ENCODE measurements around the gene CLDN6. TPM values are rescaled to one million over a fixed set of nuclear protein-coding genes. Genes with fewer than 3 reads are reported as not detected.

Gene CLDN6
- total and polyA plus RNA-seq, 2 of the 13 experiments (the other 11 are each of a cell fraction or from before 2014, with no cell fraction given) = 5.9 to 7.6 TPM

DNA sequence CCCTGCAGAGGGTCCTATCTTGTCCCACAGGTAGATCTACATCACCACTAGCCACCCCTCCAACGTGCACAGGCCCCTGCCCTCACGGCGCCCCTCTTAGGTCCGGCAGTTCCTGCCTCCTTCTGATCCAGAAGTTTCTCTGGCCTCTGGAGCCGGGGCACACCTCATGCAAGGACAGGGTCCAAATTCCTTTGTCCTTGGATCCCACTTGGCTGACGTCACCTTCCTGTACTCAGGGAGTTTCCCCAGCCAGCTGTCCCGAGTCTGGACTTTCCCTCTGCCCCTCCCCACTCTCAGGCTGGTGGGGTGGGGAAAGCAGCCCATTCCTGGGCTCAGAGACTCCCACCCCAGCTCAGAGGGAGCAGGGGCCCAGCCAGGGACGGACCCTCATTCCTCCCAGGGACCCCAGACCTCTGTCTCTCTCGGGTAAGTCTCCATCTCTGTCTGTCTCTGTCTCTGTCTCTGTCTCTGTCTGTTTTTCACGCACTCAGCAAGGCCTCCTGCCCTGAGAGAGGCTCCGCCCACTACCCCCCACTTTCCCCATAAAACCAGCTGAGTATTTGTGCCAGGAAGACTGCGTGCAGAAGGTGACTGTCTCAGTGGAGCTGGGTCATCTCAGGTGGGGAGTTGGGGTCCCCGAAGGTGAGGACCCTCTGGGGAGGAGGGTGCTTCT, 47.2 kb upstream of the CLDN6 start, which contains the start of gene IL32 (continued):
- TF ChIP-seq, protein P1, sequence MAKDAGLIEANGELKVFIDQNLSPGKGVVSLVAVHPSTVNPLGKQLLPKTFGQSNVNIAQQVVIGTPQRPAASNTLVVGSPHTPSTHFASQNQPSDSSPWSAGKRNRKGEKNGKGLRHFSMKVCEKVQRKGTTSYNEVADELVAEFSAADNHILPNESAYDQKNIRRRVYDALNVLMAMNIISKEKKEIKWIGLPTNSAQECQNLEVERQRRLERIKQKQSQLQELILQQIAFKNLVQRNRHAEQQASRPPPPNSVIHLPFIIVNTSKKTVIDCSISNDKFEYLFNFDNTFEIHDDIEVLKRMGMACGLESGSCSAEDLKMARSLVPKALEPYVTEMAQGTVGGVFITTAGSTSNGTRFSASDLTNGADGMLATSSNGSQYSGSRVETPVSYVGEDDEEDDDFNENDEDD (CRISPR knock-in tag; IDR thresholded peaks at IDR 0.05; ENCODE audit: borderline replicate concordance) = peak; percentile 70; the same call in 1 of the 2 replicates
- TF ChIP-seq TGIF2 (CRISPR knock-in tag; IDR thresholded peaks at IDR 0.05) (no peak), ZNF598 (CRISPR knock-in tag; IDR thresholded peaks at IDR 0.05; ENCODE audit: borderline replicate concordance) (peak; percentile 77; the same call in 1 of the 2 replicates), IKZF4 (CRISPR knock-in tag; IDR thresholded peaks at IDR 0.05; ENCODE audit: borderline replicate concordance, low read depth, not compliant biosample characterization) (no peak), ZSCAN31 (CRISPR knock-in tag; IDR thresholded peaks at IDR 0.05; ENCODE audit: low read depth) (no peak; the same call in 1 of the 2 replicates), ZNF263 (CRISPR knock-in tag; IDR thresholded peaks at IDR 0.05) (peak; percentile 93; the same call in 1 of the 2 replicates), ZNF567 (CRISPR knock-in tag; IDR thresholded peaks at IDR 0.05; ENCODE audit: borderline replicate concordance) (no peak; the same call in 1 of the 2 replicates), ZNF124 (CRISPR knock-in tag; IDR thresholded peaks at IDR 0.05) (peak; percentile 21; the same call in 1 of the 2 replicates), TP53 (CRISPR knock-in tag; conservative IDR thresholded peaks at IDR 0.05) (no peak), ZBTB4 (CRISPR knock-in tag; IDR thresholded peaks at IDR 0.05; ENCODE audit: borderline replicate concordance) (no peak), ZMYM3 (CRISPR knock-in tag; IDR thresholded peaks at IDR 0.05) (peak; percentile 52; the same call in 1 of the 2 replicates), ZNF446 (CRISPR knock-in tag; IDR thresholded peaks at IDR 0.05) (no peak; the same call in 1 of the 2 replicates), ZNF33B (CRISPR knock-in tag; IDR thresholded peaks at IDR 0.05) (peak; percentile 24; the same call in 1 of the 2 replicates), PCBP1 (IDR thresholded peaks at IDR 0.05; ENCODE audit: borderline replicate concordance, low read depth, low read length) (no peak), TMF1 (CRISPR knock-in tag; IDR thresholded peaks at IDR 0.05; ENCODE audit: low read depth) (0 out of 2 replicates have a peak, but pooled peaks have one; percentile 33), TBX3 (IDR thresholded peaks at IDR 0.05; ENCODE audit: borderline replicate concordance) (0 out of 2 replicates have a peak, but pooled peaks have one; percentile 8), SSRP1 (CRISPR knock-in tag; IDR thresholded peaks at IDR 0.05) (no peak), GATA4 (IDR thresholded peaks at IDR 0.05; ENCODE audit: borderline replicate concordance, low read depth) (no peak), THAP9 (CRISPR knock-in tag; IDR thresholded peaks at IDR 0.05; ENCODE audit: borderline replicate concordance) (peak; percentile 39; the same call in 1 of the 2 replicates), ASH2L (IDR thresholded peaks at IDR 0.05; ENCODE audit: insufficient read length, low read depth, low read length) (peak; percentile 62), ZFP1 (CRISPR knock-in tag; IDR thresholded peaks at IDR 0.05) (no peak), ZNF333 (CRISPR knock-in tag; IDR thresholded peaks at IDR 0.05; ENCODE audit: borderline replicate concordance) (no peak), PAWR (CRISPR knock-in tag; IDR thresholded peaks at IDR 0.05; ENCODE audit: borderline replicate concordance) (no peak)
